PC-3 (cell line): ENCODE measurements around the gene PSG5. TPM values are rescaled to one million over a fixed set of nuclear protein-coding genes. Genes with fewer than 3 reads are reported as not detected.
"Not testable (repeated sequence)": the region's sequence is repeated elsewhere in the genome, so short reads cannot be mapped to it uniquely, and the experiment has no call there.

Source experiments
- ATAC-seq: fragments of 200-7000 bp; cut with Tn5 transposase; 2 replicates; pipeline ENCODE4 v1.9.1; 2020; ENCODE audit warnings: mild to moderate bottlenecking, moderate library complexity
- BruUV-seq: library from RNA; stranded (reverse); fragments of 400-500 nt; replicated peaks from 2 replicates; lab custom pipeline; 2021; lab: Mats Ljungman, UMichigan
- CTCF ChIA-PET: fragments of 300-600 bp; sonication (Branson Sonifier 250); formaldehyde crosslinking; loops from one replicate; lab custom pipeline; 2022; ENCODE audit warnings: antibody characterized with exemption; lab: Charles Lee
- POLR2A ChIA-PET: fragments of 300-600 bp; sonication (Branson Sonifier 250); formaldehyde crosslinking; loops from one replicate; lab custom pipeline; 2022; ENCODE audit warnings: antibody characterized with exemption; ENCODE audit not compliant: unreplicated experiment; lab: Charles Lee
- DNase-seq: peaks from one replicate; pipeline ENCODE4 v3.0.0-alpha.2; 2015
- H2AFZ ChIP-seq: fragments of 300-600 bp; sonication (generic); 2 replicates; pipeline ENCODE4 v1.6.0; 2016; ENCODE audit warnings: antibody characterized with exemption, low read length
- H3F3A ChIP-seq: fragments of 300-600 bp; sonication (generic); one replicate; pipeline ENCODE4 v1.6.0; 2017; ENCODE audit warnings: antibody characterized with exemption, low read length, control low read depth, mild to moderate bottlenecking; ENCODE audit not compliant: unreplicated experiment
- H3K27ac ChIP-seq: fragments of 300-600 bp; sonication (generic); 2 replicates; pipeline ENCODE4 v1.5.1; 2016; ENCODE audit warnings: mild to moderate bottlenecking, low read length
- H3K27me3 ChIP-seq: fragments of 300-600 bp; sonication (generic); 2 replicates; pipeline ENCODE4 v1.6.1; 2016; ENCODE audit warnings: low read length, mixed read lengths
- H3K36me3 ChIP-seq: fragments of 300-600 bp; sonication (generic); 2 replicates; pipeline ENCODE4 v1.6.1; 2016; ENCODE audit warnings: low read depth, mixed run types, low read length, mixed read lengths
- H3K4me1 ChIP-seq: fragments of 300-600 bp; sonication (generic); 2 replicates; pipeline ENCODE4 v1.5.1; 2016; ENCODE audit warnings: low read length; ENCODE audit not compliant: insufficient read depth
- H3K4me2 ChIP-seq: fragments of 300-600 bp; sonication (generic); 2 replicates; pipeline ENCODE4 v1.6.0; 2016; ENCODE audit warnings: low read length
- H3K4me3 ChIP-seq: fragments of 300-600 bp; sonication (generic); 2 replicates; pipeline ENCODE4 v1.5.1; 2016; ENCODE audit warnings: mild to moderate bottlenecking, low read length, mixed read lengths
- H3K79me2 ChIP-seq: fragments of 300-600 bp; sonication (generic); 2 replicates; pipeline ENCODE4 v1.6.1; 2017; ENCODE audit warnings: low read length, mixed read lengths
- H3K9ac ChIP-seq: fragments of 300-600 bp; sonication (generic); 2 replicates; pipeline ENCODE4 v1.6.0; 2016; ENCODE audit warnings: mild to moderate bottlenecking, low read length
- H3K9me2 ChIP-seq: fragments of 300-600 bp; sonication (generic); replicated peaks from 2 replicates; pipeline ENCODE4 v1.6.1; 2016; ENCODE audit warnings: mixed run types, low read length, mixed read lengths
- H3K9me3 ChIP-seq: fragments of 300-600 bp; sonication (generic); 2 replicates; pipeline ENCODE4 v1.6.1; 2016; ENCODE audit warnings: low read length, mixed read lengths
- H4K20me1 ChIP-seq: fragments of 300-600 bp; sonication (generic); 2 replicates; pipeline ENCODE4 v1.6.1; 2016; ENCODE audit warnings: low read length, mixed read lengths
- CTCF ChIP-seq: fragments of 300-600 bp; sonication (generic); conservative IDR thresholded peaks from 2 replicates; pipeline ENCODE4 v1.5.1; 2017; ENCODE audit warnings: antibody characterized with exemption, low read depth, mild to moderate bottlenecking, low read length
- intact Hi-C: fragments of 100-400 bp; cut with micrococcal nuclease; formaldehyde crosslinking; loops from 2 replicates; pipeline ENCODE4 v1.9.0; 2023
- total RNA-seq: library from RNA; depleted of rRNA; stranded (reverse); fragments of >200 nt; gene quantifications from 2 replicates; pipeline ENCODE4 v1.2.3, GENCODE V29; 2014

PSG5 gene
- total RNA-seq, 1 experiment from 2014 or later, result not detected

- H3K9me2 ChIP-seq, POLR2A ChIA-PET, H2AFZ ChIP-seq, H3K4me1 ChIP-seq, H3K4me2 ChIP-seq, H3K27ac ChIP-seq, H3K79me2 ChIP-seq, H3K4me3 ChIP-seq, H3K9me3 ChIP-seq, intact Hi-C loops, H3K36me3 ChIP-seq, H3F3A ChIP-seq, CTCF ChIA-PET, BruUV-seq, H3K27me3 ChIP-seq, ATAC-seq, DNase-seq, H3K9ac ChIP-seq, H4K20me1 ChIP-seq: not testable (repeated sequence)
- peak; percentile 30; the same call in 1 of the 2 replicates for TF ChIP-seq CTCF
Measured at GRCh38 chr19:43188092-43188491, 1.8 kb upstream of the PSG5 start.

- POLR2A ChIA-PET, BruUV-seq, intact Hi-C loops, H3K4me3 ChIP-seq, H3K9ac ChIP-seq, H2AFZ ChIP-seq, CTCF ChIA-PET, H4K20me1 ChIP-seq, H3F3A ChIP-seq, H3K9me2 ChIP-seq, H3K36me3 ChIP-seq, H3K79me2 ChIP-seq, H3K4me2 ChIP-seq, H3K27me3 ChIP-seq, H3K9me3 ChIP-seq: not testable (repeated sequence)
- H3K27ac ChIP-seq, result peak overlapping the region; percentile 92
- peak; percentile 45 for ATAC-seq
- DNase-seq, result peak; percentile 73
- H3K4me1 ChIP-seq, result peaks cover 13% of the 10 kb centered on the region
Measured at GRCh38 chr19:43181869-43182771, 4.2 kb downstream of the PSG5 start.

GRCh38 chr19:43179569-43180147, 6.7 kb downstream of the PSG5 start:
- H3K27ac ChIP-seq, H3K4me2 ChIP-seq, H3K9ac ChIP-seq, H3K9me3 ChIP-seq, H3F3A ChIP-seq, intact Hi-C loops, H3K4me3 ChIP-seq, H3K9me2 ChIP-seq, DNase-seq, POLR2A ChIA-PET, H2AFZ ChIP-seq, BruUV-seq, ATAC-seq, H3K36me3 ChIP-seq, H4K20me1 ChIP-seq, H3K79me2 ChIP-seq, H3K27me3 ChIP-seq, CTCF ChIA-PET: not testable (repeated sequence)
- H3K4me1 ChIP-seq, result peaks cover 13% of the 10 kb centered on the region
- peak; percentile 31; the same call in 1 of the 2 replicates for TF ChIP-seq CTCF

- DNase-seq, ATAC-seq, H3K27ac ChIP-seq, H3K4me3 ChIP-seq, H3F3A ChIP-seq, intact Hi-C loops, H3K79me2 ChIP-seq, H3K27me3 ChIP-seq, POLR2A ChIA-PET, CTCF ChIA-PET, BruUV-seq, H2AFZ ChIP-seq, H3K9me3 ChIP-seq, H3K36me3 ChIP-seq, H3K9me2 ChIP-seq, H4K20me1 ChIP-seq, H3K4me2 ChIP-seq, H3K9ac ChIP-seq: not testable (repeated sequence)
- peaks cover 13% of the 10 kb centered on the region for H3K4me1 ChIP-seq
Measured at GRCh38 chr19:43178577-43178976, 7.8 kb downstream of the PSG5 start.

GRCh38 chr19:43165906-43166305, 20.4 kb downstream of the PSG5 start:
- H3K27me3 ChIP-seq, result not testable (repeated sequence)

More at GRCh38 chr19:43165906-43166305, 20.4 kb downstream of the PSG5 start:
- H3K9me2 ChIP-seq, CTCF ChIA-PET, H3K4me3 ChIP-seq, H3K36me3 ChIP-seq, H3K27ac ChIP-seq, H3K9ac ChIP-seq, H2AFZ ChIP-seq, H3K4me2 ChIP-seq, POLR2A ChIA-PET, H3K9me3 ChIP-seq, ATAC-seq, intact Hi-C loops, H4K20me1 ChIP-seq, DNase-seq, H3K79me2 ChIP-seq, BruUV-seq, H3F3A ChIP-seq: not testable (repeated sequence)
- peaks cover 22% of the 10 kb centered on the region for H3K4me1 ChIP-seq
